ENCODE measurements around the gene TLR2. TPM values are rescaled to one million over a fixed set of nuclear protein-coding genes. Genes with fewer than 3 reads are reported as not detected.

Gene TLR2
- total RNA-seq, 4 donors from 2014 or later = 5.3 to 26.9 (median 17.3) TPM

DNA sequence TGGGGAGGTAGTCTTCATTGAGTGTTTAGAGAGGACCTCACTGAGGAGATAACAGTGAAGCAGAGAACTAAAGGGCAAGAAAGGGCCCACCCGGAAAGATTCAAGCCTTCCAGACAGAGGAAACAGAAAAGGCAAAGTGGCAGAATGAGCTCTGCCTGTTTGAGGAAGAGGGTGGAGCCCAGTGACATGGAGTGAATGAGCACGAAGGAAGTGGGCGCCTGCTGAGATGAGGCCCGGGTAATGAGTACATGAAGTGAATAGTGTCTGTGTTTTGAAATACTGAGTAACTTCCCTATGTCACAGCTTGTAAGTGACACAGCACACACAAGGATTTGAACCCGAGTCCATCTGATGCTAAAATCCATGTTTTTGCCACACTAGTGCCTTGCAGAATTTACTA is 32.5 kb upstream of the TLR2 start:
- no peaks in the 10 kb centered on the region for H3K9me3 ChIP-seq
- no peaks in the 10 kb centered on the region for H3K27me3 ChIP-seq
- H3K27ac ChIP-seq = peak overlapping the region; percentile 49 to 81 (median 60)
- intact Hi-C loops (cut with DNase I) = no loop called here
- no peak overlapping the region for H3K4me3 ChIP-seq
- no peak for TF ChIP-seq POLR2A (IDR thresholded peaks at IDR 0.05)
- TF ChIP-seq, protein P1, sequence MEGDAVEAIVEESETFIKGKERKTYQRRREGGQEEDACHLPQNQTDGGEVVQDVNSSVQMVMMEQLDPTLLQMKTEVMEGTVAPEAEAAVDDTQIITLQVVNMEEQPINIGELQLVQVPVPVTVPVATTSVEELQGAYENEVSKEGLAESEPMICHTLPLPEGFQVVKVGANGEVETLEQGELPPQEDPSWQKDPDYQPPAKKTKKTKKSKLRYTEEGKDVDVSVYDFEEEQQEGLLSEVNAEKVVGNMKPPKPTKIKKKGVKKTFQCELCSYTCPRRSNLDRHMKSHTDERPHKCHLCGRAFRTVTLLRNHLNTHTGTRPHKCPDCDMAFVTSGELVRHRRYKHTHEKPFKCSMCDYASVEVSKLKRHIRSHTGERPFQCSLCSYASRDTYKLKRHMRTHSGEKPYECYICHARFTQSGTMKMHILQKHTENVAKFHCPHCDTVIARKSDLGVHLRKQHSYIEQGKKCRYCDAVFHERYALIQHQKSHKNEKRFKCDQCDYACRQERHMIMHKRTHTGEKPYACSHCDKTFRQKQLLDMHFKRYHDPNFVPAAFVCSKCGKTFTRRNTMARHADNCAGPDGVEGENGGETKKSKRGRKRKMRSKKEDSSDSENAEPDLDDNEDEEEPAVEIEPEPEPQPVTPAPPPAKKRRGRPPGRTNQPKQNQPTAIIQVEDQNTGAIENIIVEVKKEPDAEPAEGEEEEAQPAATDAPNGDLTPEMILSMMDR (IDR thresholded peaks at IDR 0.05) = no peak
- DNase-seq = peak; percentile 10
- 58 to 62% methylated on average over 5 of the region's 5 CpGs for WGBS, 2 donors
- no peaks in the 10 kb centered on the region for H3K36me3 ChIP-seq
- H3K4me1 ChIP-seq = peaks cover 0 to 25% (median 0%) of the 10 kb centered on the region in 3 donors

DNA sequence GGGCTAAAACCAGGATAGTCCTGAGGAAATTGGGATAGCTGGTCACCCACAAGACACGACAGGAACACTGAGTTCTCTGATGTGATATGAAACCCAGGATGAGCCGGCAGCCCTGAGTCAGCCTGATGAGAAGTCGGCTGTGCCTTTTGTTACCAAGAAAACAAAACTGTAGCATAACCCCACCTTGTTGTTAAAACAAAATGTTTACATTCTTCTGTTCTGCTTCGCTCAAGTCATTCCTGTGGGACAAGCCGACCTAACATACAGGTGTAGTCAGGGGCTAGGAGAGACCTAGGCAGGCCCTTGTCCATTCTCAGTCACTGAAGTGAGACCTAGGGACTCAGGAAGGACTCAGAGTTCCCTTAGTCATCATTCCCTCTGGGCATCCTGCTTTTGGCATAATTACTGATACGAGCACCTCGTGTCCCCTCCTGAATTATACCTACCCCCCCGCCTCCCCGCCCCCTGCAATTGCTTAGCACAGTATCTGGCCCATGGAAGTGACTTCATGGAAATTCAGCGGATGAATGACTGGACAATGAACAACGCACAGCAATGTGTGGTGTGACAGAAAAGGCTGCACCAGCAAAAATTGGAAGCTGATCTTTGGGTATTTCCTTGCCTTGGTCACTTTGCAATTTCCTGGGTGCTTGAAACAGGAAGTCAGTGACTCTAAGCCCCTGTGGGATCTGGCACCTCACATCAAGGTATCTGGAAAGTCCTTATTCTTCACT is 31.9 kb upstream of the TLR2 start:
- Histone ChIP-seq H3K27me3 (no peaks in the 10 kb centered on the region), H3K4me3 (no peak overlapping the region), H3K4me1 (peaks cover 0 to 26% (median 0%) of the 10 kb centered on the region in 3 donors), H3K36me3 (no peaks in the 10 kb centered on the region), H3K27ac (peak overlapping the region; percentile 49 to 81 (median 60)), H3K9me3 (no peaks in the 10 kb centered on the region)
- intact Hi-C loops (cut with DNase I) = no loop called here
- DNase-seq = no peak
- TF ChIP-seq, protein P1 (IDR thresholded peaks at IDR 0.05) = no peak
- TF ChIP-seq POLR2A (IDR thresholded peaks at IDR 0.05) = no peak
- WGBS, 2 donors = 46 to 70% methylated on average over 9 to 11 of the region's 11 CpGs

DNA sequence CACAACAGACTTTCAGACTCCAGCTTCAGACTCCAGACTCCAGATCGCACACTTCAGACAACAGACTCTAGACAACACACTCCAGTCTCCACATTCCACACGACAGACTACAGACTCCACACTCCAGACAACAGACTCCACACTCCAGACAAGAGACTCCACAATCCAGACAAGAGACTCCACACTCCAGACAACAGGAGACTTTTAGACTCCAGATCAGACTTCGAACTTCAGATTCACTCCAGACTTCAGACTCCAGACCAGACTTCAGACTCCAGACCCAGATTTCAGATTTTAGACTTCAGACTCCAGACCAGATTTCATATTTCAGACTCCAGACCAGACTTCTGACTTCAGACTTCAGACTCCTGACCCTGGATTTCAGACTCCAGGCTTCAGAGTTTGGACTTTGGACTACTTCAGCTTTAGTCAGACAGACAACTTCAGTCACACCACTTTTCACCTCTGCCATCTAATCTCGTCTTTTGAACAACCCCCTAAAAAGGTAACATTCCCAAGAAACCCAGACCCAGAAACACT is 29.0 kb upstream of the TLR2 start:
- no peak overlapping the region for H3K4me3 ChIP-seq
- no peak for DNase-seq
- no peaks in the 10 kb centered on the region for H3K27me3 ChIP-seq
- 52 to 55% methylated on average over 3 of the region's 4 CpGs for WGBS, 2 donors
- peaks cover 0 to 26% (median 0%) of the 10 kb centered on the region in 3 donors for H3K4me1 ChIP-seq
- intact Hi-C loops (cut with DNase I) = no loop called here
- peak overlapping the region in 3 of 4 donors; percentile 15 to 59 (median 29) for H3K27ac ChIP-seq
- no peaks in the 10 kb centered on the region for H3K36me3 ChIP-seq
- H3K9me3 ChIP-seq = no peaks in the 10 kb centered on the region
- TF ChIP-seq, protein P1 (IDR thresholded peaks at IDR 0.05) = no peak
- TF ChIP-seq POLR2A (IDR thresholded peaks at IDR 0.05) = no peak

DNA sequence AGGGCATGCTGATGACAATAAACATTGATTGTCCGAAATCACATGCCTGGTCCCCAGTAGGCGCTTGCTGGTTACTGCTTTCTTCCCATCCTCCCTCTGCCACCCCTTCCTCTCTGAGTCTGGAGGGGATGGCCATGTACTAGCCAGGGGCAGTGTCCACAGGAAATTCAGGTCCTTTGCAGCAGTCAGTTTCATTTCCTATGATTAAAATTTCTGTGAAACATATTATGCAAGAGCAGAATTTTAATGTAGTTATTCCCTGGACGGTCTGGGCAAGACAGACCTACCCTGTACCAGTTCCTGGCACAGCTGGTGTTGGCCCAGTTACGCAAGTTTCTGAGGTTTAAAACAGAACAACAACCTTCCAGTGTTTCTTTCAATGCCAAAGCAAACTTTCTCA is 28.2 kb upstream of the TLR2 start:
- H3K4me3 ChIP-seq = no peak overlapping the region
- intact Hi-C loops (cut with DNase I) = no loop called here
- DNase-seq = no peak
- H3K27me3 ChIP-seq = no peaks in the 10 kb centered on the region
- H3K27ac ChIP-seq = peak overlapping the region; percentile 15 to 69 (median 46)
- TF ChIP-seq, protein P1 (IDR thresholded peaks at IDR 0.05) = no peak
- peak in 1 of 4 donors; percentile 34 for TF ChIP-seq POLR2A (IDR thresholded peaks at IDR 0.05)
- peaks cover 0 to 29% (median 2%) of the 10 kb centered on the region in 3 donors for H3K4me1 ChIP-seq
- H3K36me3 ChIP-seq = no peaks in the 10 kb centered on the region
- 59 to 70% methylated on average over 3 to 4 of the region's 4 CpGs for WGBS, 2 donors
- no peaks in the 10 kb centered on the region for H3K9me3 ChIP-seq

DNA sequence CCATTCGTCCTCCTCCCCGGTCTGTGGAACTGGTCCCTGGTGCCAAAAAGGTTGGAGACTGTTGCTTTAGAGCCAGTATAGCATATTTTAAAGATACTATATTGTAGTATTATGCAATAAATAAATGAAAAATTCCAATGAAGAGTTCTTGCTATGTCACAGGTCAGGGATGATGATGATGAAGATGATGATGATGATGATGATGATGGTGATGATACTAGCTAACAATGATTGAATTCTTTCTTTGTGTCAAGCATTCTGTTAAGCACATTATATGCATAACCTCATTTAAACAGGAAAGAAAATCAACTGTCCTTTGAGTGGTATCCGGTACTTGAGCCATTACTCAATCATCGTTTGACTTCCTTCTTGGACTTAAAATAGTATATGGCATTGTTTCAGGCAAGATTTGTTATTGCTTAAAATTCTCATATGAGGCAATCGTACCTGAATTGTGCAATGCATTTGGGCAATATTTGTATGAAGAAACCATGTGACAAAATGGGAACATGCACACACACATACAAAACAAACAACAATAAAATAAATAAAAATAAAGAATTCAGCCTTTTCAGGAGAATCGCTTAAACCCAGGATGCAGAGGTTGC is 22.8 kb upstream of the TLR2 start:
- Histone ChIP-seq H3K4me1 (peaks cover 0 to 14% (median 9%) of the 10 kb centered on the region in 3 donors), H3K27me3 (no peaks in the 10 kb centered on the region), H3K4me3 (no peak overlapping the region), H3K36me3 (no peaks in the 10 kb centered on the region), H3K9me3 (no peaks in the 10 kb centered on the region), H3K27ac (peak overlapping the region in 2 of 4 donors; percentile 48 to 81)
- intact Hi-C loops (cut with DNase I) = no loop called here
- DNase-seq = no peak
- WGBS, 2 donors = 38 to 46% methylated on average over 6 of the region's 6 CpGs
- TF ChIP-seq POLR2A (IDR thresholded peaks at IDR 0.05) = no peak
- TF ChIP-seq, protein P1 (IDR thresholded peaks at IDR 0.05) = no peak

All from esophagus squamous epithelium (tissue), 5 donors.